Measurements from ENCODE around the gene KRTAP3-2. TPM values are rescaled to one million over a fixed set of nuclear protein-coding genes. Genes with fewer than 3 reads are reported as not detected.
"Not testable (repeated sequence)": the region's sequence is repeated elsewhere in the genome, so short reads cannot be mapped to it uniquely, and the experiment has no call there.

The KRTAP3-2 gene
- total RNA-seq (0.18 TPM), polyA plus RNA-seq (ENCODE audit: insufficient read depth in 1 of 8, insufficient read length in 8 of 8, low replicate concordance in 1 of 8) (1 to 10 TPM in 1 of 8 donors, under 1 TPM in 7; 0.25 to 1.6 (median 0.61) TPM)
- long read RNA-seq, donor 1: 0 reads
- long read RNA-seq, donor 2: 0 reads
- long read RNA-seq, donor 3: 0 reads
- long read RNA-seq, donor 4, partial matches to known transcripts: 0 of 1 reads
- long read RNA-seq, donor 4, other reads (novel, unspliced or antisense): 0 of 1 reads
- long read RNA-seq, donor 5, partial matches to known transcripts: 0 of 2 reads
- long read RNA-seq, donor 5, other reads (novel, unspliced or antisense): 0 of 2 reads
- long read RNA-seq, donor 6: 0 reads
- long read RNA-seq, donor 7: 0 reads
- long read RNA-seq, donor 8: 0 reads
- long read RNA-seq, donor 9: 0 reads
- long read RNA-seq, donor 10: 0 reads
- long read RNA-seq, donor 11, partial matches to known transcripts: 0 of 1 reads
- long read RNA-seq, donor 11, other reads (novel, unspliced or antisense): 0 of 1 reads

GRCh38 chr17:40999563-40999962, at the start of gene KRTAP3-2:
Gene KRTAP3-2, minus strand, starts transcription at chr17:40999906. Its CDS starts 53 bp downstream, at chr17:40999853.
- not testable (repeated sequence) for H3K27me3 ChIP-seq (ENCODE audit: control insufficient read depth, insufficient read depth, low read length); H3K36me3 ChIP-seq (ENCODE audit: control insufficient read depth, insufficient read depth, low read length); H3K4me1 ChIP-seq (ENCODE audit: control insufficient read depth, insufficient read depth, low read length); H3K27ac ChIP-seq (ENCODE audit: low read length); H3K9me3 ChIP-seq (replicated peaks; ENCODE audit: control insufficient read depth, low read depth, low read length); H3K4me3 ChIP-seq (ENCODE audit: low read length)
- 65% methylated on average over 5 of the region's 6 CpGs for WGBS (ENCODE audit: insufficient coverage)
- peak; percentile 26 for DNase-seq

GRCh38 chr17:41049110-41049509, 49.4 kb upstream of the KRTAP3-2 start:
- H3K36me3 ChIP-seq (ENCODE audit: control insufficient read depth, insufficient read depth, low read length): no peaks in the 10 kb centered on the region
- no peaks in the 10 kb centered on the region for H3K4me1 ChIP-seq (ENCODE audit: control insufficient read depth, insufficient read depth, low read length)
- no peaks in the 10 kb centered on the region for H3K9me3 ChIP-seq (replicated peaks; ENCODE audit: control insufficient read depth, low read depth, low read length)
- DNase-seq: no peak
- WGBS (ENCODE audit: insufficient coverage): 70% methylated on average over 2 of the region's 2 CpGs
- H3K27ac ChIP-seq (ENCODE audit: low read length): no peak overlapping the region
- H3K27me3 ChIP-seq (ENCODE audit: control insufficient read depth, insufficient read depth, low read length): peaks cover 6% of the 10 kb centered on the region
- H3K4me3 ChIP-seq (ENCODE audit: low read length): no peak overlapping the region

DNA sequence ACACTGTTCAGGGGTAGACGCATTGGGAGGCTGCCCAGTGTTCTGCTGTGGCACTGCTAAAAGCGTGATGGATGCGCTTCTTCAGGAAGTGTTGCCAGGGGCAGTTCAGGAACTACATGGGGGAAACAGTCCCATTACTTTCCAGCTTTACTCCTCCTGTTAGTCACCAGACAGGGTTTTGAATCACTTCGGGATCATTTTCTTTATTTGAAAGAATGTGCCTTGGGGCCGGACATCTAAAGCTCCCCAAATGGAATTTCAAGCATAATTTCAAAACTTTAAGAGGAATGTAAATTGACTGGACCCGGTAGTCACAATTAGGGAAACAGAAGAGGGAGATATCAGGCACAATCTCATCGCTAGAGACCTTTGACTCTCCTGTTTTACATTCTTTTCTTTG, 48.7 kb upstream of the KRTAP3-2 start:
- Histone ChIP-seq H3K27me3 (ENCODE audit: control insufficient read depth, insufficient read depth, low read length) (peaks cover 6% of the 10 kb centered on the region), H3K4me1 (ENCODE audit: control insufficient read depth, insufficient read depth, low read length) (no peaks in the 10 kb centered on the region), H3K27ac (ENCODE audit: low read length) (no peak overlapping the region), H3K9me3 (replicated peaks; ENCODE audit: control insufficient read depth, low read depth, low read length) (no peaks in the 10 kb centered on the region), H3K4me3 (ENCODE audit: low read length) (no peak overlapping the region), H3K36me3 (ENCODE audit: control insufficient read depth, insufficient read depth, low read length) (no peaks in the 10 kb centered on the region)
- WGBS (ENCODE audit: insufficient coverage): no CpG with 5 or more reads among the region's 7 CpGs
- no peak for DNase-seq

GRCh38 chr17:41046735-41047465, 47.2 kb upstream of the KRTAP3-2 start, which contains the start of gene KRTAP2-1:
Gene KRTAP2-1, minus strand, starts transcription at chr17:41047316. Its CDS starts 49 bp downstream, at chr17:41047267.
- not testable (repeated sequence) for H3K27ac ChIP-seq (ENCODE audit: low read length); H3K4me1 ChIP-seq (ENCODE audit: control insufficient read depth, insufficient read depth, low read length); H3K4me3 ChIP-seq (ENCODE audit: low read length); H3K27me3 ChIP-seq (ENCODE audit: control insufficient read depth, insufficient read depth, low read length); H3K36me3 ChIP-seq (ENCODE audit: control insufficient read depth, insufficient read depth, low read length); H3K9me3 ChIP-seq (replicated peaks; ENCODE audit: control insufficient read depth, low read depth, low read length); DNase-seq
- WGBS (ENCODE audit: insufficient coverage): 63% methylated on average over 5 of the region's 33 CpGs

DNA sequence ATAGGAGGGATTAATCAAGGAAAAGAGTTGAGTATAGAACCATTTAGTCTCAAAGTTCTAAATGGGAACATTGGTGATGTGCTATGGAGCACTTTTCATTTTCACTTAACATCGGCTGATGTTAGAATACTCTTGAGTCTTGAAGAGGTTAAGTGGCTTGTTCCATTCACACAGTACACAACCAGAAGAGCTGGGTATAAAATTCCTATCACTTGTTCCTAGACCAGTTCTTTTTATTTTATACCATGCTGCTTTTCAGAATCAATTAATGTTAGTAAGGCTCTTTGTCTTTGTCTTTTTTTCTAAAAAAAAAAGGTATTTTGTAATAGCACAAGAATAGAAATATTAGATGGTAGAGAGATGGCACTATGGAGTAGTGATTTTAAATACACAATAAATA, 43.2 kb upstream of the KRTAP3-2 start:
- no peak overlapping the region for H3K4me3 ChIP-seq (ENCODE audit: low read length)

DNA sequence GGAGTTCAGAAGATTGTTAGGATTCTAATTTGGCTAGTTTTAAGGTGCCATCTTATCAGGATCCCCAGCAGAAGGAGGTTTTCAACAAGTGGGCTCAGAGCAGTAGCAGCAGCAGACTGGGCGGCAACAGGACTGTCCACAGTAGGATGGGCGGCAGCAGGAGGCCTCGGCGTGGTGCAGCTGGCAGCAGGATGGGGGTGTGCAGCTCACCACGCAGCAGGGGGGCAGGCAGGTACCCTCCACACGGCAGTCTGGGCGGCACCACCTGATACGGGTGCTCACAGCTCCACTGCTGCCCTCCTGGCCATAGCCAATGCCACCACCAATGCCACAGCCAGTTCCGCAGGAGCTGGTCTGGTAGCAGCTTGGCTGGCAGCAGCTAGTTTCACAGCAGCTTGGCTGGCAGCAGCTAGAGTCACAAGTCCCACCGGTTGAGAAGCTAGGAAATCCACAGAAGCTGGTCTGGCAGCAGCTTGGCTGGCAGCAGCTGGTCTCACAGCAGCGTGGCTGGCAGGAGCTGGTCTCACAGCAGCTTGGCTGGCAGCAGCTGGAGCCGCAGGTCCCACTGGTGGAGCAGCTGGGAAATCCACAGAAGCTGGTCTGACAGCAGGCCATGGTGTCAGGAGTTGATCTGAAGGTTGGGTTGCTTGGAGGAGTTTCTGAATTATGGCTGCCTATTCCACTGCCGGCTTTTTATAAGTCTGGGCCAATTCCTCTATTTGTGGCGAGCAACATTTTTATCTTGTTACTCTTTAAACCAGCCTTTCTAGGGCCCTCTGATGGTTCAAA, 41.3 kb upstream of the KRTAP3-2 start, which contains the start of gene KRTAP1-1:
Gene KRTAP1-1 (minus strand): TSS at position 668 of the 789 bp plus-strand sequence. CDS start 53 bp downstream, at position 615.
- H3K9me3 ChIP-seq (replicated peaks; ENCODE audit: control insufficient read depth, low read depth, low read length); H3K4me1 ChIP-seq (ENCODE audit: control insufficient read depth, insufficient read depth, low read length); H3K27ac ChIP-seq (ENCODE audit: low read length); H3K36me3 ChIP-seq (ENCODE audit: control insufficient read depth, insufficient read depth, low read length); H3K4me3 ChIP-seq (ENCODE audit: low read length); H3K27me3 ChIP-seq (ENCODE audit: control insufficient read depth, insufficient read depth, low read length): not testable (repeated sequence)
- DNase-seq: peak; percentile 60
- WGBS (ENCODE audit: insufficient coverage): 70% methylated on average over 6 of the region's 14 CpGs

More for the DNA sequence above, 43.2 kb upstream of the KRTAP3-2 start:
- WGBS (ENCODE audit: insufficient coverage): no CpG with 5 or more reads among the region's 1 CpG
- Histone ChIP-seq H3K27me3 (ENCODE audit: control insufficient read depth, insufficient read depth, low read length) (peaks cover under 1% of the 10 kb centered on the region), H3K4me1 (ENCODE audit: control insufficient read depth, insufficient read depth, low read length) (no peaks in the 10 kb centered on the region), H3K36me3 (ENCODE audit: control insufficient read depth, insufficient read depth, low read length) (no peaks in the 10 kb centered on the region), H3K27ac (ENCODE audit: low read length) (no peak overlapping the region), H3K9me3 (replicated peaks; ENCODE audit: control insufficient read depth, low read depth, low read length) (no peaks in the 10 kb centered on the region)
- no peak for DNase-seq

DNA sequence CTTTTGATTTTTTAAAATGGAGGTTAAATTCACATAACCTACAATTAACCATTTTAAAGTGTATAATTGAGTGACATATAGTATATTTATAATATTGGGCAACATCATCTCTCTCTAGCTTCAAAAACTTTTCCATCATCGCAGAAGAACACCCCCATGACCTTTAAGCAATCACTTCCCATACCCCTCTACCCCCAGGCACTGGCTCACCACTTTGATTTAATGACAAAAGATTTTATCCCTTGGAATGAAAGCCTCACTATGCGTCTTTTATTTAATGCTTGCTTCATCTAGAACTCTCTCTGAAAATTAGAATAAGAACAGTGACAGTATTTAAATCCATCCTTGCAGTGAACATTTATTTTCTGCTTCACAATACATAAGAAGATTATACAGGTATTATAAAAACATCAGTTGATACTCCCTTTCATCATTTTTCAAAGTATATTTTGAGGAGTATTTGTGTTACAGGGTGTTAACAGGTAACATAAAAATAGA, 38.2 kb upstream of the KRTAP3-2 start:
- WGBS (ENCODE audit: insufficient coverage): no CpG with 5 or more reads among the region's 2 CpGs
- Histone ChIP-seq H3K27me3 (ENCODE audit: control insufficient read depth, insufficient read depth, low read length) (no peaks in the 10 kb centered on the region), H3K27ac (ENCODE audit: low read length) (no peak overlapping the region), H3K9me3 (replicated peaks; ENCODE audit: control insufficient read depth, low read depth, low read length) (no peaks in the 10 kb centered on the region), H3K36me3 (ENCODE audit: control insufficient read depth, insufficient read depth, low read length) (no peaks in the 10 kb centered on the region), H3K4me3 (ENCODE audit: low read length) (no peak overlapping the region), H3K4me1 (ENCODE audit: control insufficient read depth, insufficient read depth, low read length) (no peaks in the 10 kb centered on the region)
- DNase-seq: no peak

GRCh38 chr17:41034346-41034935, 34.7 kb upstream of the KRTAP3-2 start, which contains the start of gene KRTAP1-3:
Gene KRTAP1-3, minus strand, starts transcription at chr17:41034874. Its CDS starts 53 bp downstream, at chr17:41034821.
- H3K27me3 ChIP-seq (ENCODE audit: control insufficient read depth, insufficient read depth, low read length); H3K4me3 ChIP-seq (ENCODE audit: low read length); H3K36me3 ChIP-seq (ENCODE audit: control insufficient read depth, insufficient read depth, low read length); H3K9me3 ChIP-seq (replicated peaks; ENCODE audit: control insufficient read depth, low read depth, low read length); H3K27ac ChIP-seq (ENCODE audit: low read length); H3K4me1 ChIP-seq (ENCODE audit: control insufficient read depth, insufficient read depth, low read length): not testable (repeated sequence)
- 83% methylated on average over 6 of the region's 10 CpGs for WGBS (ENCODE audit: insufficient coverage)
- DNase-seq: peak; percentile 41

DNA sequence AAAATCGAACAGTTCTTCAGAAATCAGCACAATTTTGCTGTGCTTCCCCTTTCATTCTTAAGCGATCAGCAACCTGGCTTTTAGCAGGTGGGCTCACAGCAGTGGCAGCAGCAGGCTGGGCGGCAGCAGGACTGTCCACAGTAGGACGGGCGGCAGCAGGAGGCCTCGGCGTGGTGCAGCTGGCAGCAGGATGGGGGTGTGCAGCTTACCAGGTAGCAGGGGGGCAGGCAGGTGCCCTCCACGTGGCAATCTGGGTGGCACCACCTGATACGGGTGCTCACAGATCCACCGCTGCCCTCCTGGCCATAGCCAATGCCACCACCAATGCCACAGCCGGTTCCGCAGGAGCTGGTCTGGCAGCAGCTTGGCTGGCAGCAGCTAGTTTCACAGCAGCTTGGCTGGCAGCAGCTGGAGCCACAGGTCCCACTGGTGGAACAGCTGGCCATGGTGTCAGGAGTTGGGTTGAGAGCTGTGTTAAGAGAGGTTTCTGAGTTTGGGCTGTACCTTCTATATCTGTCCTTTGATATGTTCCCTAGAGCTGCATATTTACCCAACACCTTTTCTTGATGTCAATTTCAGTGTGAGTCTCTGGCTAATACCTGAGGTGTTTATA, 30.0 kb upstream of the KRTAP3-2 start, which contains the start of gene KRTAP1-4:
Gene KRTAP1-4 (minus strand): TSS at position 563 of the 613 bp plus-strand sequence. CDS start 117 bp downstream, at position 446.
- 83% methylated on average over 12 of the region's 12 CpGs for WGBS (ENCODE audit: insufficient coverage)
- no peaks in the 10 kb centered on the region for H3K36me3 ChIP-seq (ENCODE audit: control insufficient read depth, insufficient read depth, low read length)
- DNase-seq: no peak

More for the DNA sequence above, 30.0 kb upstream of the KRTAP3-2 start, which contains the start of gene KRTAP1-4:
- no peak within 1 kb of the TSS for H3K4me3 ChIP-seq (ENCODE audit: low read length)
- no peaks in the 10 kb centered on the region for H3K9me3 ChIP-seq (replicated peaks; ENCODE audit: control insufficient read depth, low read depth, low read length)
- H3K4me1 ChIP-seq (ENCODE audit: control insufficient read depth, insufficient read depth, low read length): no peaks in the 10 kb centered on the region
- H3K27ac ChIP-seq (ENCODE audit: low read length): no peak within 1 kb of the TSS
- no peaks in the 10 kb centered on the region for H3K27me3 ChIP-seq (ENCODE audit: control insufficient read depth, insufficient read depth, low read length)

Data from muscle of leg (tissue), 16 donors.